NCI-H526 treated with DMSO at 0.1 percent for 48 hours (cell line): ENCODE data around the gene SAMD1.

Source experiments
- DNase-seq: peaks from one replicate; lab custom pipeline; 2025; lab: John Stamatoyannopoulos, UW

SAMD1 gene

DNA sequence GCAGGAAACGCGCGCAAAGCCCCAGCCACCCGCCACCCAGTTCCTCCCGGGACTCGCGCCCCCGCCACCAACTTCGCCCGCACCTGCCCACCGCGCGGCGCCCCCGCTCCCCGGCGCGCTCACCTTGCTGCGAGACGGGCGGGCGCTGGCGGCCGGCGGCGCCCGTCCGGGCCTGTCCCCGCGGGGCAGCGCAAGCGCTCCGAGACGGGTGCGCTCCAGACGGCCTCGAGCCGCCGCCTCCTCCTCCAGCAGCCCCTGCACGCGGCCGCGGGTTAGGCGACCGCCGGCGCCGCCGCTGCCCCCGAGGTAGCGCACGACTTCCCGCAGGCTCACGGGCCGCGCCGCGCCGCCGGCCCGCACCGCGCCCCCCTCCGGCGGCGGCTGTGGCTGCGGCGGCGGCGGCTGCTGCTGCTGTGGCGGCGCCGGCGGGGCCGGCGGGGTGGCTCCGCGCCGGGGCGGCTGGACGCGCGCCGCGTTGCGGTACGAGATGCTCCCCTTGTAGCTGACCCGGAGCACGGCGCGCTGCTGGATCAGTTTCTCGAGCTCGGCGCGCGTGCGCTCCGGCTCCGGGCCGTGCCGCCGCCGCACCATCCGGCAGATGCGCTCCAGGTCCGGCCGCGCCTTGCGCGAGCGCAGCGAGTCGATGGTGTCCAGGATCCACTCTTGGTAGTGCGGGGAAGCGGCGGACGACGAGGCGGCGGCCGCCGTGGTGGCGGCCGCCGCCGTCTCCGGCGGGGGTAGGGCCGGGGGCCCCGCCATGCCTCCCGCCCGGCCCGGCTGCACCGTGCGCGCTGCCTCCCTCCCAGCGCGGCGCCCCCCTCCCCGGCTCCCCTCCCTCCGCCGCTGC is 666 bp downstream of the SAMD1 start:
- no peak for DNase-seq

DNA sequence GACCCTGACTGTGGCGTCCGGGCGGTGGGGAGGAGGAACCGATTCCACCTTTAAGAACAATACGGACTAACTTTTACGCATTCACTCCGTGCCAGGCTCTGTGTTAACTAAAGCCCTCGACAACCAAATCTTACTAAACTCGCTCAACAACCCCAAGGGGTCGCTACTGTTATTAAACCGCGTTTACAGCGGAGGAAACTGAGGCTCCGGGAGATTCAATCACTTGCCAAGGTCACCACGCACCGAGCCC is 1.2 kb downstream of the SAMD1 start:
- DNase-seq = no peak

DNA sequence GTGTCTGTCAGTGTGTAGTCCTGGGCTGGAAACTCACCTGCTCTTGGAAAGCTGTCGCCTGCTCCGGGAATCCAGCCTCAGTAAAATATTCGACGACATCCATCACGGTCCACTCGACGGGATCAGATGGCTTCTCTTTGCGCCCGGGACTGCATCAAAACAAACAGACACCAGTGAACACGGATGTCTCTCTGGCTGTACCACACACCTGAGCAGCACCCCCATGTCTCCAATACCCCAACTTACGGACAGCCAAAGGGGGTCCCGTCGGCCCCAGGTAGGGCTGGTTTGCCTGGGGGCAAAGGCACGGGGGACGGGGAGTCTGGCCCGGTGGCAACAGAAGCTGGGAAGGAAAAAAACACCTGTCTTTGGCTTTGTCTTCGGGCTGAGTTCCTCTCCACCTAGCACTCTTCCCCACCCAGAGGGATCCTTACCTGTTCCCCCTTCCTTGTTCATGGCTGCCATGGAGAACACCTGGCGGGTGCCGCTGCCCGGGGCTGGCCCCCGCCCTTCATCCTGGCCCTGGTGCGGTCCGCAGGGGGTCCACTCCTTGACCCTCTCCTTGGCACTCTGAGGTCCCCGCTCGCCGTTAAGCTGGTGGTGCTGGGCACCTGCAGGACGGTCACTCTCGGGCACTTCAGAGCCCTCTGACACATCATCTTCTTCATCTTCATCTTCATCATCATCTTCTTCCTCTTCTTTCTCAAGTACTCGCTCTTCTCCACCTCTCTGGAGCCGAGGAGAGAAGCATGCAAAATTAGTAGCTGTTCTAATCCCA is 1.7 kb downstream of the SAMD1 start:
- no peak for DNase-seq

DNA sequence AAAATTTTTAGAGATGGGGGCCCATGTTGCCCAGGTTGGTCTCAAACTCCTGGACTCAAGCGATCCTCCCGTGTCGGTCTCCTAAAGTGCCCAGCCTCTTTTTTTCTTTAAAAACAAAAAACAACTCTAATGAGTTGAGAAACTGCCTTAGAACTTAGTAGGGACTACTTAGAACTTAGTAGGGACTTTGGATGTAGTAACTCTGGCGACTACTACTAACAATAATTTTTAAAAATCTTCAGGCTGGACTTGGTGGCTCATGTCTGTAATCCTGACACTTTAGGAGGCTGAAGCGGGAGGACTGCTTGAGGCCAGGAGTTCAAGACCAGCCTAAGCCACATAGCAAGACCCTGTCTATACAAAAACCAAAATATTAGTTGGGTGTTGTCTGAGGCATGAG is 4.5 kb downstream of the SAMD1 start:
- DNase-seq = no peak

DNA sequence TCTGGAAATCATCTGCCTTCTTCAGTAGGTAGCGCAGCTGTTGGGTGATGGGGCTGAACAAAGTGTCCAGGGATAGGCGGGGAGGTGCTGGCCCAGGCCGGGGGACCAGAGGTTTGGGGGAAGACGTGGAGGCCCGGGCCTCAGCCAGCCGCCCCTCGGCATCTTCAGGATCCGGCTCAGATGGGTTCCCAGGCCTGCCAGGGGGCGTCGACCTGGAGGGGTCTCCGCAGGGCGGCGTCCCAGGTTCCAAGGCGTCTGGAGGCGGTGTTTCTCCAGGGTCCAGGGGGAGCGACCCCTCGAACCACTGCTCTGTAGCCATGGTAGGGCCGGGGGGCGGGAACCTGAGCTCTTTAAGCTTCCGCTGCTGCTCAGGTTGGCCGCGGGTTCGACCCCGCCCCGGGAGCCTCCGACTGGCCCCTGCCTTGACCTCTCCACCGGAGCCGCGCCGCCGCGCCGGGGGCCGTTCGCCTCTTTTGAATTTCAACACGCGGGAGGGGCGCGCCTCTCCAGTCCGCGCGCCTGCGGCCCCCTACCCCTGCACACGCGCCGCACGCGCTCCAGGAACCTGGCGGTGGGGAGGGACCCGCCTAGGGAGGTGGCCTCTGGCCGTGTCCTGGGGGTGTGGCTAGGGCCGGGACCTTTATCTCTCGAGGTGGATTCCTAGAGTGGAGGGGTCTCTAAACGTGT is 5.1 kb downstream of the SAMD1 start, which contains the start of gene C19orf67:
Gene C19orf67, minus strand, starts transcription at position 475 of the 687 bp plus-strand sequence. Its CDS starts 156 bp downstream, at position 319.
- DNase-seq = no peak

DNA sequence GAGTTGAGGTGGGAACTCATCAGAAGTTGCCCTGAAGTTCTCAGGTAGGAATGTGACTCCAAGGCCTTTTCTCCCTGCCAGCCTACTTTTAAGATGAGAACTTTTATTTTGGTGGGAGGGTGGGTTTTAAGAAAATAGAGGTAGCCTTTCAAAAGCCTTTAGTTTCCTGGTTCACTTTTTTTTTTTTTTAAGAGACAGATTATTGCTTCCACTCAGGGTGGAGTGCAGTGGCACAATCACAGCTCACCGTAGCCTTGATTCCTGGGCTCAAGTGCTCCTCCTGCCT is 7.9 kb downstream of the SAMD1 start:
- no peak for DNase-seq

DNA sequence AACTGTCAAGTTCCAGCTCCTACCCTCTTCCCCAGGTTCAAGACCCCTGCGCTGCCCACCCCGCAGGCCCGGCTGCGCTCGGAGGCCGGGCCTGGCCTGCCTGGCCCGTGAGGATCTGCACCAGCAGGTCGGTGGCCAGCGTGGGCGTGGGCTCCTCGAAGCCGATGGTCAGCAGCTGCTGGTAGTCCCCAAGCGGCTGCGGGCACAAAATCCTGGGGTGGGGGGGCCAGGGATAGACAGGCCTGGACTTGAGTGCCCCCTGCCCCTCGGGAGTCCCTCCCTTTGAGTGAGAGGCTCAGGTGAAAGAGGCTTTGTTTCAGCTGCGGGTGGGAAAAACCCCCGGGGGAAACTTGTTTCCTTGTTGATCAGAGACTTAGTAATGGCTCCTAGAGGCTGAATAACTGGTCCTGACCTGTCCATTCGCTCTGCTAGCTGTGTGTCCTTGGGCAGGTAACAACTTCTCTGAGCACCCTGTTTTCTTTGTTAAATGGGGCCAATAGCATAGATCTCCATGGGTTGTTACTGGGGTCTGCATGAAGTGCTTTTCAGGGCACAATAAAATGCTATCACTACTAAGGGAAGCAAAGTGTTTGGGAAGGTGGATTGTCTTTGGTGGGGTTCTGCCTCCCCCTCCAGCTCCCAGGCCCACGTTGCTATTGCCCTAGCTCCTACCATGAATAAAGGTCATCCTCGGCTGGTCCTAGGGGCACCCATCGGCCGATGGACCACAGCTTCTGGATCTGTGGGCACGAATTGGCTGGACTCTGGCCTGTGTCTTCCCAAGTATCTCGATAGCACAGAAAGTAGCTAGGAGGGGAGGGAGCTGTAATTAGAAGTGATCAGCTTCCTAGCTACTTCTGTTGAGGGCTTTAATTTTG is 8.5 kb downstream of the SAMD1 start:
- DNase-seq = no peak

DNA sequence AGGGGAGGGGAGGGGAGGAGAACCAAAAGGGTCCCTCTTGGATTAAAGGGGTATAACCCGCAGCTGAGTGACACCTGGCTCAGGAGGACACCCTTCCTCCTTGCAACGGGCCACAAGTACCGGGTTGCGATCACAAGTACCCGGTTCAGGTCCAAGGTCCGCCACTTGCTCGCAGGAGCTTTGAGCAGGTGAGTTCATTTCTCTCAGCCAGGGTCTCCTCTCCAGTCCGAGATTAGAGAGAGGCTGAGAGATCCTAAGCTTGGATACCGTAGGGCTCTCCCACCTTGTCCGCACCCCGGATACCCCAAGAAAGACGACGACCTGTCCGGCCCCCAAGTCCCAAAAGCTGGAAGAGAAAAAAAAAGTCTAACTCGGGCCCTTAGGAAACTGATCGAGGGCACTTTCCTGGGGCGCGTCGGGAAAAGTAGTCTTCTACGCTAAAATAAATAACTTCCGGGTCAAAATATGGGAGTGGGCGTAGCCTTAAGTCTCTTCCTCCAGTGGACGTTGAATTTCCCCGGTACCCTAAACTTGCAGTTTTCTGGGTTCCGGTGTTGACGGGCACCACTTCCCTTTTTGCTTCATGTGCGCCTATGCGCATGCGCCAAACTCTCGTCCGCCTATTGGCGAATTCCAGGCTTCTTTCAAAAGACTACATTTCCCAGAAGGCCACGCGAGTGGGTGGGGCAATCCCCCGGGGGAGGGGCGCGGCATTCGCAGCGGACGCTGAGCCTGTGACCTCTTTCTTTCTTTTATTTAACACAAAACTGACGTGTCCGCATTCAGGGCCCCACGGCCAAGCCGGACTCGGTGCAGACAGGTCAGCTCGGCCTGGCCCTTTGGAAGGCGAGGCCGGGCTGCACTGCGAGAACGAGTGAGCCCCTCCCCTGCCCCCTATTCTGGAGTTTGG is 9.4 kb downstream of the SAMD1 start:
- peak; percentile 88 for DNase-seq

DNA sequence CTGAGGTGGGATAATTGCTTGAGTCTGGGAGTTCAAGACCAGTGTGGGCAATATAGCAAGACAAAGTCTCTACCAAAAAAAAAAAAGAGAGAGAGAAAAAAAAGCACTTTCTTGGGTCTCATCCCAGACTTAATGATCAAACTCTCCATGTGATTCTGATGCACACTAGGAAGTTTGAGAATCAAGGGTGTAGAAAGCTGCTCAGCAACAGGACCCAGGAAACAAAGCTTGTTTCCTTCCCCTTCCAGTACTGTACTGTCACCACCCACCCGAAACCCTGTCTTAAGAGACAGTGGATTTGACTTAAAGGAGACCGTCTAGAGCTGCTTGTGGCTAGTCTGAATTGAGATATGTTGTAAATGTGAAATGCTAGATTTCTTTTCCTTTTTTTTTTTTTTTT is 12.1 kb downstream of the SAMD1 start:
- DNase-seq = no peak

DNA sequence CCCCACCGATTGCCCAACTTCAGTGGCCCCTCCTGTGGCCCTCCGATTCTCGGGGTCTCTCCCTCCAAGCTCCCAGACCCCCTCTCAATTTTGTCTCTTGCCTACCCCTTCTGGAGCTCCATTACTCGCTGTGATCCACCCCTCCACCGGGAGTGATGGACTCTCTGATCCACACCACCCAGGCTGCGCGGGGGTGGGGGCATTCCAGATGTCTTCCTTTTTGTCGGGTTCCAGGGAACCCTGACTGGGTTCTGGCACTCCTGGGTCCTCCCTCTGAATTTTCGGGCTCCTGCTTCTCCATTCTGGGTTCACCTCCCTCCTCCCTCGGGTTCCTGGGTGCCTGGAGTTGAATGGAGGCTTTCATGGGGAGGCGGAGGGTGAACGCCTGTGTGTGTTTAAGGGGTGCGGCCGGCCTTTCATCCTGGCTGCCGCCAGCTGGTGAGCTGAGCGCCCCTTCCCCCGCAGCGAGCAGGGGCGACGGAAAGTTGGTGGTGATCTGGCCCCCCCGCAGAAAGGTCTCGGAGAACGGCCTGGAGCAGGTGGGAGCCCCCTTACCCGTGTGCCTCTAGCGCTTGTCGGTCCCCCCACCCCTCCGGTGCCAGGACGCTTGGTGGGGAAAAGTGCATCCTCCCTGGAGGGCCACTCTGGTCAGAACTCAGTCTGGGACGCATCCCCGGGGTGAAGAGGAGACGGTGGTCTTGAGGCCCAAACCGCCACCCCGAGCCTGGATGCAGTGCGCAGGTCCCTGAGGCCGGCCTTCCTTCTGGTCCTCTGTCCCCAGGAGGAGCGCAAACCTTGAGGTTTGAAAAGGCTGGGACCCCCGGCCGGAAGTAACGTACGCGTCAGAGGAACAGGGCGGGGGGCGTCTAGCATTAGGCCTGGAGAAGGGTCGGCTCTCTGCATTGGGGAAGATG is 16.4 kb downstream of the SAMD1 start:
- DNase-seq = no peak

DNA sequence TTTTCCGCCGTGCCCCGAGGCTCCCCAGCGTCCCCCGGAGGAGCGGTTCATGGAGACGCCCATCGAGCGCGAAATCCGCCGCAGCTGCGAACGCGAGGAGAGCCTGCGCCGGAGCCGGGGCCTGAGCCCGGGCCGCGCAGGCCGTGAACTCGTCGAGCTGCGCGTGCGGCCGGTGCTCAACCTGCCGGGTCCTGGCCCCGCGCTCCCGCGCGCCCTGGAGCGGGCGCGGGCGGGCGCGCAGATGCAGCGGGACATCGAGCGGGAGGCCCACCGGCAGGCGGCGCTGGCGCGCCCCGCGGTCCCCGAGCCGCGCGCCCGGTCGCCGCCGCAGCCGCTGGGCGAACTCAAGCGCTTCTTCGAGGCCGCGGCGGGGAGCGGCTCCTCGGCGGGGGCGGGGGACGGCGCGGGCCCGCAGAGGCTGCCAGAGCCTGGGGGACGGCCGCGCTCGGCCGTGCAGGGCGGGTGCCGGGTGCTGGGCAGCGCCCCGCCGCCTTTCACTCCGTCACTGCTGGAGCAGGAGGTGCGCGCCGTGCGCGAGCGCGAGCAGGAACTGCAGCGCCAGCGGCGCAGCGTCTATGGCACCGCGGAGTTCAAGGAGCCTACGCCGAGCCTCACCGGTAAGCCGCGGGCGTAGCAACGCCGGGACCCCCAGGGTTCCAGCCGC is 17.2 kb downstream of the SAMD1 start:
- no peak for DNase-seq

DNA sequence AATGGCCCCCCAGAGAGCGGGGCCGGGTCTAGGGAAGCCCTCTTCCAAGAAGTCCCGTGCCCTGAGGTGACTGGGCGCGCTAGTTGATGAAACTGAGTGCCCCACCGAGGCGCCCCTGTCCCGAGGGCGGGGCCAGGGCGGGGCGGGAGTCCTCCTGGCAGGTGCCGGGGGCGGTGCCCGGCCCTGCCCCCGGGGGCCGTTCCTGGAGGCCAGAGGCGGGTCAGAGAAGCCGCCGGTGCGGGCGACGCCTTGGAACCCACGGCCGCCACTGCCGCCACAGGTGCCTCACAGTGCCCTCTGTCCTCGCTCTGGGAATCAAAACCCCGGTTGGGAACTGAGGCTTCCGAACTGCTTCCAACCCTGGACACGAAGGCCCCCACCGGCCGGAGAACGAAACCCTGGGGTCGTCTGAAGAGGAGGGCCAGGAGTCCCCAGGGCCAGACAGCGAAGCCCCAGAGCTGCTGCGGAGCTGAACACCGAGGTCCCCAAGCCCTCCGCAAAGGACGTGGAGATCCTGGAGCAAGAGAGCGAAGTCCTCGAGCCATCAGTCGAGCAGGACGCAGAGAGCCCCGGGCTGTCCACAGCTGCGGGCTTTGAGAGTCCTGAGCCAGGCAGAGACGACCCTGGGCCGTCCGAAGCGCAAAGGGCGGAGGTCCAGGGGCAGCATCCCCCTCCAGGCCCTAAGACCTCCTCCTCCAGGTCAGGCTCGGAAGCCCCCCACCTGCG is 17.9 kb downstream of the SAMD1 start, which contains the start of gene MISP3:
Gene MISP3, plus strand, starts transcription at position 252 of the 726 bp plus-strand sequence. CDS start 524 bp downstream, outside the sequence.
- DNase-seq = no peak

DNA sequence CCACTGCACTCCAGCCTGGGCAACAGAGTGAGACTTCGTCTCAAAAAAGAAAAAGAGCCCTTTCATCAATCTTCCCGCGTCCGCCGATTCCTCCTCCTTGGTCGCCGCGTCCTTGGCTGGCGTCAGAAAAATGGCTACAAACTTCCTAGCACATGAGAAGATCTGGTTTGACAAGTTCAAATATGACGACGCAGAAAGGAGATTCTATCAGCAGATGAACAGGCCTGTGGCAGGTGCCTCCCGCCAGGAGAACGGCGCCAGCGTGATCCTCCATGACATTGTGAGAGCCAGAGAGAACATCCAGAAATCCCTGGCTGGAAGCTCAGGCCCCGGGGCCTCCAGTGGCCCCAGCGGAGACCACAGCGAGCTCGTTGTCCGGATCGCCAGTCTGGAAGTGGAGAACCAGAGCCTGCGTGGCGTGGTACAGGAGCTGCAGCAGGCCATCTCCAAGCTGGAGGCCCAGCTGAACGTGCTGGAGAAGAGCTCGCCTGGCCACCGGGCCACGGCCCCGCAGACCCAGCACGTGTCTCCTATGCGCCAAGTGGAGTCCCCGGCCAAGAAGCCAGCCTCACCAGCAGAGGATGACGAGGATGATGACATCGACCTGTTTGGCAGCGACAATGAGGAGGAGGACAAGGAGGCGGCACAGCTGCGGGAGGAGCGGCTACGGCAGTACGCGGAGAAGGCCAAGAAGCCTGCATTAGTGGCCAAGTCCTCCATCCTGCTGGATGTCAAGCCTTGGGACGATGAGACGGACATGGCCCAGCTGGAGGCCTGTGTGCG is 20.1 kb downstream of the SAMD1 start:
- no peak for DNase-seq

DNA sequence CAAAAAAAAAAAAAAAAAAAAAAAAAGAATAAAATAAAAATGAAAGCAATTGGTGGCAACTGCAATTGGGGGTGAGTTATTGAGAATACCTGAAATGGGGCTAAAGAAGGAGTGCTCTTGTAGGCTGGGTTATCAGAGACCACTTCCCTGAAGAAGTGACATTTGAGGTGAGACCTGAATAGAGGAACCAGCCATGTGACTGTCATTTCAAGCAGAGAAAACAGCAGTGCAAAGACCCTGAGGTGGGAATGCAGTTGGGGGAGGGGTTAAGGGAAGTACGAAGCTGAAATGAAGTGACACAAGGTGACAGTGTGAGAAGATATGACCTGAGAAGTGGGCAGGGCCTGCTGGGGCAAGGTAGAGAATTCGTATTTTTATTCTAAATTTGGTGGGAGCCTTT is 24.4 kb downstream of the SAMD1 start:
- no peak for DNase-seq

DNA sequence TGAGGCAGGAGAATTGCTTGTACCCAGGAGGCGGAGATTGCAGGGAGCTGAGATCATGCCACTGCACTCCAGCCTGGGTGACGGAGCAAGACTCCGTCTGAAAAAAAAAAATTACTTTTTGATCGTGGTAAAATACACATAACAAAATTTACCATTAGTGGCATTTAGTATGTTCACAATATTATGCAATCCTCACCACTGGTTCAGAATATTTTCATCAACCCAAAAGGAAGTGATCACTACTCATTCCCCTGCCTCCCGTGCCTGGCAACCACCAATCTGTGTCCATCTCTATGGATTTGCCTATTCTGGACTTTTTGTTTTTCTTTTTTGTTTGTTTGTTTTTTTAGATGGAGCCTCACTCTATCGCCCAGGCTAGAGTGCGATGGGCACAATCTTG is 27.4 kb downstream of the SAMD1 start:
- no peak for DNase-seq

DNA sequence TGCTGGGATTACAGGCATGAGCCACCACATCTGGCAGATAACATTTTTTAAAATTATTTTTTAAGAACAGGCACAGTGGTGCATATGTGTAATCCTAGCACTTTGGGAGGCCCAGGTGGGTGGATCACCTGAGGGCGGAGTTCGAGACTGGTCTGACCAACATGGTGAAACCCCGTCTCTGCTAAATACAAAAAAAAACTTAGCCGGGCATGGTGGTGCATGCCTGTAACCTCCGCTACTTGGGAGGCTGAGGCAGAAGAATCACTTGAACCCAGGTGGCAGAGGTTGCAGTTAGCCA is 28.0 kb downstream of the SAMD1 start:
- DNase-seq = no peak

DNA sequence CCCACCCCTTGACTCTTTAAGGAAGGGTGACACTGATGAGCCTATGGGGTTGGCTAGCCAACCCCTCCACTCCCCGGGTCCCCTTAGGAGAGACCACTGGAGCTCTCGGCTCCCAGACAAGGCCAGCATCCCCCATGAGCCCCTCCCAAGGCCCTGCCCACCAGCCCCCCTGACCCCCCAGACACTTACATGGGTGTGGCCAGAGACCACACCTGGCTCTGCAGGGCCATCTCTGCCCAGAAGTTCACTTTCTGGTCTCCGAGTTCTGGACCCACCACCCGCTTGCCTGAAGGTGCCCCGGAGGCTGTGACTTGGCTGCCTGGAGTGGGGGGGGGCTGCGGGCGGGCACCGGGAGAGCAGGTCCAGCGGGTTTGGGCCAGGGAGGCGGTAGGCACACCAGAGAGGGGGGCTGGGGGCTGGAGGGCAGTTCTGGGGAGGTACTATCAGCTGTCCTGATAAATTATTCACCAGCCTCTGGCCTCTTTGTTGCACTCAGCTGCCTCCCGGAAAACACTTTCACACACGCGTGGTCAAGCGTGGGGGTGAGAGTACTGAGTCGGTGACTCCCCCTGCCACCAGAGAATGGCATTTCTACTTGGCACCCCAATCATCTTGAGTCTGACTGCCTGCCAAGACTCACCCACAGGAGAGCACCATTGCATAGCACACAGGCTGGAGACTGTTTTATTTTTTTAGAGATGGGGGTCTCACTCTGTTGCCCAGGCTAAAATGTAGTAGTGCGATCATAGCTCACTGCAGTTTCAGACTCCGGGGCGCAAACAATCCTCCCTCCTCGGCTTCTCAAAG is 28.6 kb downstream of the SAMD1 start, which contains the start of gene PALM3:
Gene PALM3, minus strand, starts transcription at position 326 of the 807 bp plus-strand sequence. Its CDS starts 96 bp downstream, at position 230.
- DNase-seq = no peak
